Stimulated activated CD8-positive, alpha-beta memory T cell treated with anti-CD3 and anti-CD28 coated beads, Interleukin-12 subunit alpha, Interleukin-12 subunit beta, amount 100 ng/mL, for 4 hours (primary cell): ENCODE data around the gene BTRC.
A peak's percentile ranks its signal among the peaks of the same experiment; 100 is the strongest.

Experiments
- DNase-seq: peaks from one replicate; pipeline ENCODE4 v3.0.0-alpha.2; 2020; ENCODE audit warnings: low read depth

The BTRC gene

GRCh38 chr10:101569622-101570427, 215.9 kb downstream of the BTRC start:
- peak; percentile 70 for DNase-seq

DNA sequence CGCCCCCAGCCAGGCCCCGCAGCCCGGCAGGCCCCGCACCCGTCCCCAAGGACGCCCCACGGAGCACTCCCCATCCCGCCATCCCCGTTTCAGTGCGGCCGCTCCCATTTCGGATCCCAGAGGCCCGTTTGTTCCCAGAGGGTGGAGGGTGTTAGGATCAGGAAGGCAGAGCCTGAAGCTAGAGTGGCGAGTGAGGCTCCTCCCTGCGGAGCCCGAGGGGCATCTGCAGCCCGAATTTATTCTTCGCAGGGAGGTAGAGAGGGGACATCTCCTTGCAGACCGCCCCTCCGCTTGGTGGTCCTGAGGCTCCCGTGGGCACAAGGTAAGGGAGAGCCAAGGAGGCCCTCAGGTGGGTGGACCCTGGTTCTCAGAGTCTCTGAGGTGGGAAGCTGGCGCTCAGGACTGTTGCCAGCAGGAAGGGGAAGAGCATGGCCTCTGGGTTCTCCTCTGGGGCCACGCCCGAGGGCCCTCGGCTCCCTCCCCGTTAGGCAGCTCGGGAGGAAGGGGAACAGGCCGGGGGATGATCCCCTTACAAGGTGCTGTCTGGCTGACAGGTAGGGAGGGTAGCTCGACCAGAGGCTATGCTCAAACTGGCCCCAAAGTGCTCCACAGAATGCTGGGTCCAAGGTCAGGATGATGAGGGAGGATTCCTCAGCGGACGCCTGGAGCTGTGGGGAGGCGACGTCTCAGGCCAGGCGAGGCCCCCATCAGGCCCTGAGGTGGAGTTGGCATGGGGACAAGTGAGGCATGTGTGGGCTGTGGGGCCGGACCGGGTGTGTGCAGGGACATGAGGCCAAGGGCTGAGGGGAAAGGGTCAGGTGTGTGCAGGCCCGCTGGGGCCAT, 216.7 kb downstream of the BTRC start:
- DNase-seq, result no peak

DNA sequence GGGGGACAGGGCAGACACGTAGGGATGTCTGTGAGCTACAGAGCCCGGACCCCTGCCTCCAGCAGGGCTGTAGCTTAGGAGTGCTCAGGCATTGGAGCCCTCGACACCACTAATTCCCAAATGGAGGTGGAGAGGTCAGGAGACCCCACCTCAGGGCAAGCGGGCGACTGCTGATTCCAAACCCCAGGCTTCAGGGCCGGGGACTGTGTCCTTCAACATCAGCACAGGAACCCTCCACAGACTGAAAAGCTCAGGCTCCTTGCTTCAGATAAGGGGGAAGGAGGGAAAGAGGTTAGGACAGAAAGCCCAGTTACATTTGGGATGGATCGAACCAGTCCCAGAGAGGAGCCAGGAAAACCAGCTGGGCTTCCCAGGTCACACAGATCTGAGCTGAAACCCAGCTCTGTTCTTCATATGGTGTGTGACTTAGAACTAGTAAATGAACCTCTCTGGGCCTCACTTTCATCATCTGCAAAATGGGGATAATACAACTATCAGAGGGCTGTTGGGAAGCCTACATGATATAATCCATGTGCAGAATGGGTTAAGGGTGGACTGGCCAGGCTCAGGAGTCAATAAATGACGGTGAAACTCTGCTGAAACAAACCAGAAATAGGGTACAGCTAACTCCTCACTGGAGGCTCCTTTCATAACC, 217.4 kb downstream of the BTRC start:
- no peak for DNase-seq

- DNase-seq, result no peak
Measured at GRCh38 chr10:101572126-101572525, 218.2 kb downstream of the BTRC start.

- DNase-seq, result no peak
Measured at GRCh38 chr10:101572785-101573184, 218.8 kb downstream of the BTRC start.

DNA sequence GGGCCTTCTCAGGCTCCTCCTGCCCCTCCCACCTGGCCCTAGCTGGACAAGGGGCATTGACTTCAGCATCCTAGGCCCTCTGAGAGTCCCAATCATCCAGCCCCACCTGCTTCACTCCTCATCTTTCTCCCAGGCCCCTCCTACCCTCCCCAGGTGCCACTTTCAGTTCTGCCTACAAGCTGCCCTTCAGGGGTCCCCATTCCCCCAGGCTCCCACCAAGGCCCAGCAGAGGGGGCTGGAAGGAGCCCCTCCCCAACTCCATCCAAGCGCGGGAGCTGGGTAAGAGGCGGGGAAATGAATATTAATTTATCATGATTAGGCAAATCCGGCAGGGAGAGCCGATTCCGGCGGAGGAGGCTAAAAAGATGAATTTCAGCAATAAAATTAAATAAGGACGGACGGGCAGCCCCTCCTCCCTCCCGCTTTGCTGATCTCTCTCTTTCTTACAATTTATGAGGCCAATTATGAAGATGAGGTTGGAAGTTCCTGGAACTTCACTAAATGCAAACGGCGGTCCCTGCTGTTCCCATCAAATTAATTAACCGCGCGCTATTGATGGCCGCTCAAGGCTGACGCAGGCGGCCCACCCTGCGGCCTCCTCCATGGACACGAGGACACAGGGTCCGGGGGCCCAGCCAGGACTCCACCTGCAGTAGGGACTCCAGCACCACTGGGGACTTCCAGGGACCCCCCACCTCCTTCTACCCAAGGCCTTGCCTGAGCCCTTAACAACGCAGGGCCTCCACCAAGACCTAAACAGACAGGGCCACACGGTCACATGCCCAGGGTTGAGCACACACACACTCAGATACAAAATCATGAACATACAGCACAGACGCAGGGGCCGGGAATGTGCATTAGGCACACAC, 220.2 kb downstream of the BTRC start:
- no peak for DNase-seq

DNA sequence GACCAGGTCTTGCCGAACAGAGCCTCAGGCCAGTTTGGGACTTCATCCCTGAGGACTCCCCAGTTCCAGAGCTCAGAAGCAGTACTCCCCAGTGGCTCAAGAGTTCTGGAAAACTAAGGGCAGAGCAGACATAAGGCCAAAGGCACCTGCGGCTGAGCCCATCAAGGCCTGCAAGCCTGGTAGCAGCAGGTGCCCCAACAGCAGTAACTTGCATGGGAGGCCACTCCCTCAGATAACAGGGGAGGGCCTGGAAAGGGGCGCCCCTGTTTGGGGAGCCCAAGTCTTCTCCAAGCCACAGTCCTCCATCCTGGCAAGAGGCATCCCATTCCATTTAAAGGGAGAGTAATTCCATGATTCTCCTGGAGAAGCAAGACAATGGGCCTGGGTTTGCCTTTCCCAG, 221.1 kb downstream of the BTRC start:
- no peak for DNase-seq

- DNase-seq, result no peak
Measured at GRCh38 chr10:101575580-101576210, 221.7 kb downstream of the BTRC start.

DNA sequence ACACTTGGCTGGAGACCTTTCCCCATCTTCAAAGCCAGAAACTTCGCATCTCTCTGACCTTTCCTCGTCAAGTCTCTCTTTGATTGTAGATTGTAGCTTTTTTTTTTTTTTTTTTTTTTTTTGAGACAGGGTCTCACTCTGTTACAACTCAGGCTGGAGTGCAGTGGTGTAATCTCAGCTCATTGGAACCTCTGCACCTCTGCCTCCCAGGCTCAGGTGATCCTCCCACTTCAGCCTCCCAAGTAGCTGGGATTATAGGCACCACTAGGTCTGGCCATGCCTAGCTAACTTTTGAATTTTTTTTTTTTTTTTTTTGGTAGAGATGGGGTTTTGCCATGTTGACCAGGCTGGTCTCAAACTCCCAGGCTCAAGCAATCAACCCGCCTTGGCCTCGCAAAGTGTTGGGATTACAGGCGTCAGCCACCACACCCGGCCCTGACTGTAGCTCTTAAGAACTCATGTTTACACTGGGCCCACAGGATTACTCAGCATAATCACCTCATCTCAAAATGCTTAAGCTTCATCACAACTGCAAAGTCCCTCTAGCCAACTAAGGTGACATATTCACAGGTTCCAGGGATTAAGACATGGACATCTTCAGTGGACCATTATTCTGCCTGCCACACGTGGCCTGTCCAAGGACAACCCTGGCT, 222.4 kb downstream of the BTRC start:
- DNase-seq, result no peak

DNA sequence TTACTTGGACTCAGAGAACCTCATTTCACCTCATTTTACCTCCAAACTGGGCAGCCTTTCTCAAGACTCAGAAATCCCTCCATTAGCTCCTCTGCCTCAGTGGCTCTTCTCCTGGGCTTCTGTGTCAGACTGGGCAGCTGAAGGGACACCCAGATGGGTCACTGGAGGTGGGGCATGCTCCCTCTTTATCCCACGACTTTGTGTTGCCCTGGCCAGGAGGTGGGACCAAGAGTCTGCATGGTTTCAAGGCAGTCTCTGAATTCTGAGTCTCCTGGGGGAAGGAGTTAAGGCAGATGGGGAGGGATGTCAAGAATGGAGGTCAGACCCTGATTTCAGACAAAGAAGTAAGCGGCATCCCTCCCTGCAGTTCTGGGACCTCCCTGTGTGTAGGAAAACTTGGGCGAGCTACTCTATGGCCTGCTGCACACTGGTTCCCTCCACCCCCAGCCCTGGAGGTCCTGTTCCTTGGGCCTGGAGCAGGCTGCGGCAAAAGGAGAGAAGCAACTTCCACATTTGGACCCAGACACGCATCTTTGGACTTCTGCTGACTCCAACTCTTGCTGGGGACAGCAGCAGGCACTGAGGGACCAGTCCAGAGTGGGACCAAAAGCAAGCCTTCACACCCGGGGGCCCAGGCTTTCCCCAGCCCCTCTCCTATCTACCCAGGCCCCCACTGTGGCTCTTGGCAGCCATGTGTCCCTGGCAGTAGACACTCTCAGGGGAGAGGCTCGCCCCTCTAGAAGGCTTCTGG, 223.3 kb downstream of the BTRC start:
- DNase-seq, result no peak

DNA sequence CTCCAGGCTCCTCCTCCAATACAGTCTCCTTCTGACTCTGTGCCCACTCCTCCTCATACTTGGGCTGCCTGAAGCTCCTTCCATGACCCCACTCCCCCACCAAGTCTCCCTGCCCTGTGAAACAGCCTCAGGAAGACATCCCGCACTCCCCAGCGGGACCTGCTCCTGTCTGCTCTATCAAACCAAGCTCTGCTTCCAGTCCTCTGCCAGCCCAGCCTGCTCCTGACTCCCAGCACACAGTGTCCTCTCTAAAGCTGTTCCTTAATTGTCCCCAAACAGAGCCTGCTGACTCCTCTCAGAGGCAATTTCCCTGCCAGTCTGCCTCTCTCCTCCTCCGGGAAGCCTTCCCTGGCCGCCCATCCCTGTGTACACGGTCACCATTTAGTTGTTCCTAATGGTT, 224.2 kb downstream of the BTRC start:
- no peak for DNase-seq

DNA sequence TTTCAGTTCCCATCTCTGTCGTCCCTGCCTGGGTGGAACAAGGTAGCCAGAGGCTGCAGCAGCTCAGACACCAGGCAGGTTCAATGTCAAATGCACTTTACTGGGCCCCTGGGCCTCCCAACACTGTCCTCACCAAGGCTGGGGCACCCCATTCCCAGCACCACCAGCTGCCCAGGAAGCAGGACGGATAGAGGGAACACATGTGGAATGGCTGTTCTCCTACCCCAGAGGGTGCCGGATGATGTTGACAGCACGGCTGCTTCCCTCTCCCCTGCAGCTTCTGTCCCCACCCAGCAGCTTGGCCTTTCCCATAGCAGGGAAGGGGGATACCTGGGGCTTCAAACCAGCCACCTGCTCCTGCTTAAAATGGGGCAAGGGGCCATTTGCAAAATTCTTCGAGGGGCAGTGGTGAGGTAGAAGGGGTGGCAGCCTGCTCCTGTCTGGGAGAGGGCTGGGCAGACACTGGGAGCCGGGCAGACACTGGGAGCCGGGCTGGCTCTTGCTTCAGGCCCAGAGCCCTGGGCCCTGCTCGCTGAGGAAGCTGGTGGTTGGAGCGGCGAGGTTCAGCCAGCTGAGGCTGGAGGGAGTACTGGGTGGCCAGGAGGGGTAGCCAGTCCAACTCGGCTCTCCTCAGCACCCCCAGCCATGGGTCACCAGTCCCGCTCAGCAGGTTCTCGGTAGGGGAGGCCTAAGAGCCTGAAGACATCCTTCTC, 225.0 kb downstream of the BTRC start:
- no peak for DNase-seq

DNA sequence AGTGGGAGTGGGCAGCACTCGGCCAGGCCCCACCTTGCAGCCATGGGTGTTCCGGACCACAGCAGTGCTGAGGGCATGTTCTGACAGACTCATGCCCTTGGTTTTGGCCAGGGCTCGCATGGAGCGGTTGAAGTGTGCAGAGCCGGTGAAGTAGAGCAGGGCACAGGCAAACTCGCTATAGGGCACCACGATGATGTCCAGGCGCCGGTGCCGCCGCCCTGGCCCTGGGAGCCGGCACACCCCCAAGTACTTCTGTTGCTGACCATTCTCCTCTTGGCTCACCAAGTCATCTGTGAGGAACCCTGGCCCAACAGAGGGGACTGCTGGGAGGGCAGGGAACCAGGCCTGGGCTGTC, 225.5 kb downstream of the BTRC start:
- no peak for DNase-seq

- no peak for DNase-seq
Measured at GRCh38 chr10:101580486-101581399, 226.8 kb downstream of the BTRC start.

GRCh38 chr10:101585841-101586240, 231.9 kb downstream of the BTRC start:
- DNase-seq, result no peak

DNA sequence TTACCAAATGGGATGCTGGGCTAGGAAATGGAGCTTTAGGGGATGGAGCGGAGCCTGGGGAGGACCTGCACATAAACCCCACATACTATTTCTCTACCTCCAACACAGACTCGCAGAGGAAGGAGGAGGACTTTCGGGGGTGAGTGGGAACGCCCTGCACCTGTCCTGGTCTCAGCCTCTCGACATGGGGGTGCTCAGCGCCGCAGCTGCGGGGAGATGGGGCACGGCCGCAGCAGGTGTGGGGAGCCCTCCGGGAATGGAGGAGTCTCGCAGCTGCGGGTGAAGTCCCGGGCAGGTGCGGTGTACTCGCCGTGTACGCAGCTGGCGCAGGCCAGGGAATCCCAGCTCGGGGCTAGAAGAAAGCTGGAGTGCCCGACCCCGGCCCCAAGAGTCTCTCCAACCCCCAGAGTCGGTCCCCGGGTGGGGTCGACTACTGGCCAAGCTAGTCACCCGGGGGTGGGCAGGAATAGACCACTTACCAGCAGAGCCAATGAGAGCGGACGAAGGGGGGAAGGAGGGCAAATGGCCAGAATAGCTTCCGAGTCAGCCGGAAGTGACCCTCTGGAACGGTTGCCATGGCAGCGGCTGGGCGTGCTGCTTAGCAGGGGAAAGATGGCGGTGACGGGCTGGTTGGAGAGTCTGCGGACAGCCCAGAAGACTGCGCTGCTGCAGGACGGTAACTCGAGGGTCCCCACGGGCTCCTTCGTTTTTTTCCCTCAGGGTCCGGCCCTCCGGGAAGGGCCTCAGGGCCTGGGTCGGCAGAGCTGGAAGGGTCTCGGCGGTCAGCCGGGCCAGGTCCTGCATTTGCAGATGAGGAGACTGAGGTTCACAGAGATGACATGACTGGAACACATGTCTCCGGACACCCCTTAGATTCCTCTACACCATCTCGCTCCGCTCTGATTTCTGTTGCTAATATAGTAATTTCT, 234.0 kb downstream of the BTRC start, which contains the start of the genes DPCD and POLL:
DPCD (plus strand) TSS at position 597 of the 929 bp plus-strand sequence; CDS start at position 613, 16 bp downstream.
POLL (minus strand) TSS at position 533 of the 929 bp plus-strand sequence. CDS start 897 bp downstream, outside the sequence.
- DNase-seq, result peak; percentile 80

- DNase-seq, result no peak
Measured at GRCh38 chr10:101588879-101589278, 234.9 kb downstream of the BTRC start.
